OCI-LY7 (cell line): Measurements from ENCODE around the gene DNAH14. TPM values are rescaled to one million over a fixed set of nuclear protein-coding genes. Genes with fewer than 3 reads are reported as not detected.

Experiments used
- BruUV-seq: library from RNA; stranded (reverse); fragments of 400-500 nt; replicated peaks from 2 replicates; lab custom pipeline; 2021; lab: Mats Ljungman, UMichigan
- CTCF ChIA-PET: fragments of 300-600 bp; sonication (Branson Sonifier 250); formaldehyde crosslinking; loops from one replicate; lab custom pipeline; 2022; ENCODE audit warnings: antibody characterized with exemption; ENCODE audit not compliant: unreplicated experiment; lab: Charles Lee
- POLR2A ChIA-PET: fragments of 300-600 bp; sonication (Branson Sonifier 250); formaldehyde crosslinking; loops from one replicate; lab custom pipeline; 2022; ENCODE audit warnings: antibody characterized with exemption; lab: Charles Lee
- DNase-seq: peaks from one replicate; pipeline ENCODE4 v3.0.0-alpha.2; 2015; ENCODE audit warnings: low spot score
- H2AFZ ChIP-seq: fragments of 200-600 bp; sonication (generic), shearing (Covaris generic); 2 replicates; pipeline ENCODE4 v1.6.1; 2014; ENCODE audit warnings: mild to moderate bottlenecking, antibody characterized with exemption, low read length, moderate library complexity
- H3K27ac ChIP-seq: fragments of 200-600 bp; sonication (generic); 2 replicates; pipeline ENCODE4 v1.5.1; 2014; ENCODE audit warnings: mixed run types, low read depth, mild to moderate bottlenecking, moderate library complexity, low read length, inconsistent platforms; ENCODE audit not compliant: poor library complexity, severe bottlenecking
- H3K36me3 ChIP-seq: fragments of 200-600 bp; sonication (generic); 2 replicates; pipeline ENCODE4 v1.6.1; 2014; ENCODE audit warnings: mild to moderate bottlenecking, antibody characterized with exemption, low read length, moderate library complexity, mixed read lengths; ENCODE audit not compliant: insufficient read depth
- H3K4me1 ChIP-seq: fragments of 200-600 bp; sonication (generic); 2 replicates; pipeline ENCODE4 v1.5.1; 2014; ENCODE audit warnings: mild to moderate bottlenecking, low read length; ENCODE audit not compliant: insufficient read depth, poor library complexity, severe bottlenecking
- H3K4me2 ChIP-seq: fragments of 200-600 bp; sonication (generic); 2 replicates; pipeline ENCODE4 v1.6.1; 2014; ENCODE audit warnings: mild to moderate bottlenecking, low read length
- H3K4me3 ChIP-seq: fragments of 200-600 bp; sonication (generic); 2 replicates; pipeline ENCODE4 v1.5.1; 2014; ENCODE audit warnings: mild to moderate bottlenecking, low read depth, low read length; ENCODE audit not compliant: poor library complexity, severe bottlenecking
- H3K79me2 ChIP-seq: fragments of 200-600 bp; sonication (generic); 2 replicates; pipeline ENCODE4 v1.6.1; 2016; ENCODE audit warnings: low read depth, mild to moderate bottlenecking, low read length, moderate library complexity, mixed read lengths; ENCODE audit not compliant: insufficient read depth
- H3K9me2 ChIP-seq: fragments of 200-600 bp; sonication (generic); 2 replicates; pipeline ENCODE4 v1.6.1; 2016; ENCODE audit warnings: mild to moderate bottlenecking, low read length, mixed read lengths; ENCODE audit not compliant: insufficient read depth
- H3K9me3 ChIP-seq: fragments of 200-600 bp; sonication (generic); 2 replicates; pipeline ENCODE4 v1.6.1; 2014; ENCODE audit warnings: mild to moderate bottlenecking, mixed run types, low read length, mixed read lengths
- H4K20me1 ChIP-seq: fragments of 200-600 bp; sonication (generic); 2 replicates; pipeline ENCODE4 v1.6.1; 2014; ENCODE audit warnings: mild to moderate bottlenecking, antibody characterized with exemption, low read length, moderate library complexity, mixed read lengths; ENCODE audit not compliant: insufficient read depth
- intact Hi-C: fragments of 100-400 bp; cut with micrococcal nuclease; formaldehyde crosslinking; loops from one replicate; pipeline ENCODE4 v1.10.0; 2022; ENCODE audit not compliant: unreplicated experiment
- total RNA-seq, 2 experiments: library from RNA; depleted of rRNA in 1 of 2; stranded (reverse); fragments of >200 nt in 1 of 2; shearing (Covaris generic) in 1 of 2; gene quantifications; 2 replicates each; pipeline ENCODE4 v1.2.3, GENCODE V29; 2014 to 2022
- TF ChIP-seq, protein P1 (sequence below): fragments of 200-600 bp; sonication (generic); conservative IDR thresholded peaks from 2 replicates; pipeline ENCODE4 v1.5.1; 2014; ENCODE audit warnings: mild to moderate bottlenecking, antibody characterized with exemption, low read length, moderate library complexity, mixed read lengths

The DNAH14 gene
- total RNA-seq, 2 experiments from 2014 or later: not detected

- Histone ChIP-seq H3K9me3 (no peaks in the 10 kb centered on the region), H3K9me2 (no peaks in the 10 kb centered on the region), H3K36me3 (no peaks in the 10 kb centered on the region), H3K4me1 (peaks cover 44% of the 10 kb centered on the region), H3K27ac (no peak overlapping the region), H3K4me3 (no peak overlapping the region), H4K20me1 (no peaks in the 10 kb centered on the region), H3K79me2 (no peaks in the 10 kb centered on the region), H2AFZ (no peak overlapping the region), H3K4me2 (no peak overlapping the region)
- ChIA-PET CTCF (no interaction called here), POLR2A (interaction anchor here (0.5 to 6.4 kb wide), 3 partner anchors 9 to 26 kb away, joined by 3 to 49 read pairs (median 3); no protein-coding TSS in a partner anchor)
- BruUV-seq: no TSS peak
- intact Hi-C loops: no loop called here
- TF ChIP-seq, protein P1, sequence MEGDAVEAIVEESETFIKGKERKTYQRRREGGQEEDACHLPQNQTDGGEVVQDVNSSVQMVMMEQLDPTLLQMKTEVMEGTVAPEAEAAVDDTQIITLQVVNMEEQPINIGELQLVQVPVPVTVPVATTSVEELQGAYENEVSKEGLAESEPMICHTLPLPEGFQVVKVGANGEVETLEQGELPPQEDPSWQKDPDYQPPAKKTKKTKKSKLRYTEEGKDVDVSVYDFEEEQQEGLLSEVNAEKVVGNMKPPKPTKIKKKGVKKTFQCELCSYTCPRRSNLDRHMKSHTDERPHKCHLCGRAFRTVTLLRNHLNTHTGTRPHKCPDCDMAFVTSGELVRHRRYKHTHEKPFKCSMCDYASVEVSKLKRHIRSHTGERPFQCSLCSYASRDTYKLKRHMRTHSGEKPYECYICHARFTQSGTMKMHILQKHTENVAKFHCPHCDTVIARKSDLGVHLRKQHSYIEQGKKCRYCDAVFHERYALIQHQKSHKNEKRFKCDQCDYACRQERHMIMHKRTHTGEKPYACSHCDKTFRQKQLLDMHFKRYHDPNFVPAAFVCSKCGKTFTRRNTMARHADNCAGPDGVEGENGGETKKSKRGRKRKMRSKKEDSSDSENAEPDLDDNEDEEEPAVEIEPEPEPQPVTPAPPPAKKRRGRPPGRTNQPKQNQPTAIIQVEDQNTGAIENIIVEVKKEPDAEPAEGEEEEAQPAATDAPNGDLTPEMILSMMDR: no peak
- no peak for DNase-seq
Measured at GRCh38 chr1:225448146-225448805, 518.8 kb downstream of the DNAH14 start.
